ENCODE results near the gene GAS7.

The GAS7 gene

GRCh38 chr17:9973669-9974447, 224.5 kb downstream of the GAS7 start:
- DNase-seq: no peak

- DNase-seq: peak; percentile 76
These were observed 226.4 kb downstream of the GAS7 start for GRCh38 chr17:9971991-9972390.

- DNase-seq: no peak
These were observed 229.0 kb downstream of the GAS7 start for GRCh38 chr17:9969301-9969935.

- no peak for DNase-seq
These were observed 229.5 kb downstream of the GAS7 start for GRCh38 chr17:9968881-9969280.

GRCh38 chr17:9968008-9968407, 230.4 kb downstream of the GAS7 start:
- DNase-seq: no peak

GRCh38 chr17:9959377-9959981, 238.9 kb downstream of the GAS7 start:
- DNase-seq: peak; percentile 71

- DNase-seq: peak; percentile 53
These were observed 239.7 kb downstream of the GAS7 start for GRCh38 chr17:9958586-9959281.

GRCh38 chr17:9957244-9957643, 241.2 kb downstream of the GAS7 start:
- DNase-seq: no peak

- no peak for DNase-seq
These were observed 241.8 kb downstream of the GAS7 start for GRCh38 chr17:9956474-9957131.

- DNase-seq: no peak
These were observed 244.9 kb downstream of the GAS7 start for GRCh38 chr17:9953492-9953891.

- DNase-seq: no peak
These were observed 246.6 kb downstream of the GAS7 start for GRCh38 chr17:9951803-9952202.

- no peak for DNase-seq
These were observed 249.5 kb downstream of the GAS7 start for GRCh38 chr17:9948928-9949327.

- no peak for DNase-seq
These were observed 253.7 kb downstream of the GAS7 start for GRCh38 chr17:9944704-9945103.

GRCh38 chr17:9943343-9943742, 255.1 kb downstream of the GAS7 start:
- DNase-seq: no peak

GRCh38 chr17:9942885-9943284, 255.5 kb downstream of the GAS7 start:
- no peak for DNase-seq

- no peak for DNase-seq
These were observed 257.1 kb downstream of the GAS7 start for GRCh38 chr17:9941305-9941704.

GRCh38 chr17:9940841-9941240, 257.6 kb downstream of the GAS7 start:
- DNase-seq: no peak

GRCh38 chr17:9938764-9939163, 259.6 kb downstream of the GAS7 start:
- no peak for DNase-seq

- DNase-seq: no peak
These were observed 260.5 kb downstream of the GAS7 start for GRCh38 chr17:9937901-9938300.

- DNase-seq: peak; percentile 85
These were observed 261.1 kb downstream of the GAS7 start for GRCh38 chr17:9937241-9937761.

- no peak for DNase-seq
These were observed 262.3 kb downstream of the GAS7 start for GRCh38 chr17:9936095-9936494.

GRCh38 chr17:9935408-9935807, 263.0 kb downstream of the GAS7 start:
- DNase-seq: no peak

GRCh38 chr17:9934331-9934730, 264.1 kb downstream of the GAS7 start:
- DNase-seq: no peak

Data from left hindlimb (tissue), 1 donor.